ENCODE results near the gene SOHLH1. TPM values are rescaled to one million over a fixed set of nuclear protein-coding genes. Genes with fewer than 3 reads are reported as not detected.

SOHLH1 gene
- total and polyA plus RNA-seq, 2 donors (not counting 1 experiment from before 2014, with no cell fraction given) = not detected

DNA sequence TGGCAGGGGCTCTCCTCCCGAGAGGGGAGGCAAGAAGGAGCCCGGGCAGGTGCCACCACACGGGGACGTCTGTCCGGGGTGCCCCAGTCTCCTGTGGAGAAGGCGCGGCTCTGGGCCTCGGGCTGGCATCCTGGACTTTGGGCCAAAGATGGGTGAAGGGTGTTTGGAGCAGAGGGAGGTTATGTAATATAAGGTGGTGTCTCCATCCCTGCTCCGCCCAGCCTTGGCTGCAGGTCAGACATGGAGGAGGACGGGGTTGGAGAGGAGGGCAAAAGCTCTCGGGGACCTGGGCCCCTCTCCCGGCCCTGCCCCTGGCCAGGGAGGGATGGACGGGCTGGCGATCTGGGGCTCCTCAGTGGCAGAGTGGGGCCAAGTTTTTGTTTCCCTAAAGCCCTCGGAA lies 1.2 kb upstream of the SOHLH1 start:
- Histone ChIP-seq H3K4me1 (ENCODE audit: control insufficient read depth, extremely low read depth, insufficient read depth, low read length) (no peaks in the 10 kb centered on the region), H3K36me3 (ENCODE audit: control insufficient read depth, insufficient read depth, low read length) (no peaks in the 10 kb centered on the region), H3K9me3 (ENCODE audit: control insufficient read depth, insufficient read depth, low read depth, low read length) (no peaks in the 10 kb centered on the region), H3K4me3 (replicated peaks in 1 of 4; ENCODE audit: control extremely low read depth in 1 of 4, insufficient read depth in 1 of 4, low read depth in 3 of 4, low read length in 4 of 4) (no peak overlapping the region), H3K9ac (ENCODE audit: insufficient read depth, low read length) (no peak overlapping the region), H4K20me1 (ENCODE audit: control insufficient read depth, extremely low read depth, insufficient read depth, low read length) (no peaks in the 10 kb centered on the region), H3K27me3 (ENCODE audit: control insufficient read depth, insufficient read depth, low read length) (no peaks in the 10 kb centered on the region), H3K27ac (ENCODE audit: insufficient read depth, low read length) (no peak overlapping the region), H3K79me2 (ENCODE audit: control insufficient read depth, insufficient read depth, low read length) (no peaks in the 10 kb centered on the region), H3K4me2 (ENCODE audit: extremely low read depth, insufficient read depth, low read length) (no peak overlapping the region), H2AFZ (ENCODE audit: low read length) (no peak overlapping the region)
- TF ChIP-seq, protein P1, sequence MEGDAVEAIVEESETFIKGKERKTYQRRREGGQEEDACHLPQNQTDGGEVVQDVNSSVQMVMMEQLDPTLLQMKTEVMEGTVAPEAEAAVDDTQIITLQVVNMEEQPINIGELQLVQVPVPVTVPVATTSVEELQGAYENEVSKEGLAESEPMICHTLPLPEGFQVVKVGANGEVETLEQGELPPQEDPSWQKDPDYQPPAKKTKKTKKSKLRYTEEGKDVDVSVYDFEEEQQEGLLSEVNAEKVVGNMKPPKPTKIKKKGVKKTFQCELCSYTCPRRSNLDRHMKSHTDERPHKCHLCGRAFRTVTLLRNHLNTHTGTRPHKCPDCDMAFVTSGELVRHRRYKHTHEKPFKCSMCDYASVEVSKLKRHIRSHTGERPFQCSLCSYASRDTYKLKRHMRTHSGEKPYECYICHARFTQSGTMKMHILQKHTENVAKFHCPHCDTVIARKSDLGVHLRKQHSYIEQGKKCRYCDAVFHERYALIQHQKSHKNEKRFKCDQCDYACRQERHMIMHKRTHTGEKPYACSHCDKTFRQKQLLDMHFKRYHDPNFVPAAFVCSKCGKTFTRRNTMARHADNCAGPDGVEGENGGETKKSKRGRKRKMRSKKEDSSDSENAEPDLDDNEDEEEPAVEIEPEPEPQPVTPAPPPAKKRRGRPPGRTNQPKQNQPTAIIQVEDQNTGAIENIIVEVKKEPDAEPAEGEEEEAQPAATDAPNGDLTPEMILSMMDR (conservative IDR thresholded peaks at IDR 0.05 in 1 of 2, IDR thresholded peaks at IDR 0.05 in 1 of 2; ENCODE audit: low read depth in 1 of 2, low read length in 2 of 2) = no peak
- TF ChIP-seq EZH2 (IDR thresholded peaks at IDR 0.05; ENCODE audit: low read length, missing control alignments) = no peak
- no peak for DNase-seq (ENCODE audit: low read depth in 2 of 2)

DNA sequence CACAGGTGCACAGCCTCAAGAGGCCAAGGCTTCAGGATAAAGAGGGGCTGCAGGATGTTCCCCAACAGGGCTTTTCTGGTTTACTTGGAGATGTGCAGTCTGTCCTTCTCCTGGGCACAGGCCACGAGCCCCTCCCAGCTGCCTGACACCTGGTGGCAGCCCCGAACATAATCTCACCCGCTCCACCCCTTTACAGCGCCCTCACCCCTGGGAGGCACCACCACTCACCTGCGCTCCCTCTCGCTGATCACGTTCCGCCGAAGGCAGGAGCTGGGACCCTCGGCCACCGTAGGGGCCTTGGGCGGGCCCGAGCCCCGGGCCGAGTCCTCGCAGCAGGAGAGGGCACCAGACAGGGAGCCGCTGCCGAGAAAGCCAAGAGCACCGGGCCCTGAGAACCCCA lies 514 bp downstream of the SOHLH1 start:
- Histone ChIP-seq H2AFZ (ENCODE audit: low read length) (no peak overlapping the region), H3K4me3 (replicated peaks in 1 of 4; ENCODE audit: control extremely low read depth in 1 of 4, insufficient read depth in 1 of 4, low read depth in 3 of 4, low read length in 4 of 4) (no peak overlapping the region), H3K9ac (ENCODE audit: insufficient read depth, low read length) (no peak overlapping the region), H3K27ac (ENCODE audit: insufficient read depth, low read length) (no peak overlapping the region), H3K27me3 (ENCODE audit: control insufficient read depth, insufficient read depth, low read length) (no peaks in the 10 kb centered on the region), H3K4me1 (ENCODE audit: control insufficient read depth, extremely low read depth, insufficient read depth, low read length) (no peaks in the 10 kb centered on the region), H3K36me3 (ENCODE audit: control insufficient read depth, insufficient read depth, low read length) (no peaks in the 10 kb centered on the region), H3K9me3 (ENCODE audit: control insufficient read depth, insufficient read depth, low read depth, low read length) (no peaks in the 10 kb centered on the region), H4K20me1 (ENCODE audit: control insufficient read depth, extremely low read depth, insufficient read depth, low read length) (no peaks in the 10 kb centered on the region), H3K4me2 (ENCODE audit: extremely low read depth, insufficient read depth, low read length) (no peak overlapping the region), H3K79me2 (ENCODE audit: control insufficient read depth, insufficient read depth, low read length) (no peaks in the 10 kb centered on the region)
- no peak for TF ChIP-seq EZH2 (IDR thresholded peaks at IDR 0.05; ENCODE audit: low read length, missing control alignments)
- TF ChIP-seq, protein P1 (conservative IDR thresholded peaks at IDR 0.05 in 1 of 2, IDR thresholded peaks at IDR 0.05 in 1 of 2; ENCODE audit: low read depth in 1 of 2, low read length in 2 of 2) = no peak
- DNase-seq (ENCODE audit: low read depth in 2 of 2) = no peak

DNA sequence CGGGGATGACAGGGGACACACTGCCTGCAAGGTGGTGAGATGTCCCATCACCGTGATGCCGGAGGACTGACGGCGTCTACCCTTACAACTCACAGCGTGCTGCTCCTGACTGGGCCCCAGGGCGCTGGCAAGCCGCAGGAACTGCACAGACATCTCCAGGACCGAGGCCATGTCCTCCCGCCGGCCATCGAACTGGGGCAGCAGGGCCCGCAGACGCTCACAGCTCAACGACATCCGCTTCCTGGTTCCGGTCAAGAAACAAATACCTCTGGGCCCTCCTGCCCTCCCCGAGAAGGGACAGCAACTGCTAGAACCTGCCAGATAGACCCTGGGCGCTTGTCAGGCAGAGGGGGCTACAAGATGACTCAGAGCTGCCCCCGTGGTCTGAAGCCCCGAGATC lies 1.0 kb downstream of the SOHLH1 start:
- no peaks in the 10 kb centered on the region for H3K79me2 ChIP-seq (ENCODE audit: control insufficient read depth, insufficient read depth, low read length)
- H3K27ac ChIP-seq (ENCODE audit: insufficient read depth, low read length) = no peak overlapping the region
- no peak for DNase-seq (ENCODE audit: low read depth in 2 of 2)
- H2AFZ ChIP-seq (ENCODE audit: low read length) = no peak overlapping the region
- H3K9me3 ChIP-seq (ENCODE audit: control insufficient read depth, insufficient read depth, low read depth, low read length) = no peaks in the 10 kb centered on the region
- H3K36me3 ChIP-seq (ENCODE audit: control insufficient read depth, insufficient read depth, low read length) = no peaks in the 10 kb centered on the region
- H3K4me3 ChIP-seq (replicated peaks in 1 of 4; ENCODE audit: control extremely low read depth in 1 of 4, insufficient read depth in 1 of 4, low read depth in 3 of 4, low read length in 4 of 4) = no peak overlapping the region
- no peak overlapping the region for H3K4me2 ChIP-seq (ENCODE audit: extremely low read depth, insufficient read depth, low read length)
- H3K4me1 ChIP-seq (ENCODE audit: control insufficient read depth, extremely low read depth, insufficient read depth, low read length) = no peaks in the 10 kb centered on the region
- no peak for TF ChIP-seq EZH2 (IDR thresholded peaks at IDR 0.05; ENCODE audit: low read length, missing control alignments)
- TF ChIP-seq, protein P1 (conservative IDR thresholded peaks at IDR 0.05 in 1 of 2, IDR thresholded peaks at IDR 0.05 in 1 of 2; ENCODE audit: low read depth in 1 of 2, low read length in 2 of 2) = no peak
- no peak overlapping the region for H3K9ac ChIP-seq (ENCODE audit: insufficient read depth, low read length)
- H3K27me3 ChIP-seq (ENCODE audit: control insufficient read depth, insufficient read depth, low read length) = no peaks in the 10 kb centered on the region
- no peaks in the 10 kb centered on the region for H4K20me1 ChIP-seq (ENCODE audit: control insufficient read depth, extremely low read depth, insufficient read depth, low read length)

All from fibroblast of lung (primary cell).